Measurements from ENCODE around the gene DHRS1.

DHRS1 gene

DNA sequence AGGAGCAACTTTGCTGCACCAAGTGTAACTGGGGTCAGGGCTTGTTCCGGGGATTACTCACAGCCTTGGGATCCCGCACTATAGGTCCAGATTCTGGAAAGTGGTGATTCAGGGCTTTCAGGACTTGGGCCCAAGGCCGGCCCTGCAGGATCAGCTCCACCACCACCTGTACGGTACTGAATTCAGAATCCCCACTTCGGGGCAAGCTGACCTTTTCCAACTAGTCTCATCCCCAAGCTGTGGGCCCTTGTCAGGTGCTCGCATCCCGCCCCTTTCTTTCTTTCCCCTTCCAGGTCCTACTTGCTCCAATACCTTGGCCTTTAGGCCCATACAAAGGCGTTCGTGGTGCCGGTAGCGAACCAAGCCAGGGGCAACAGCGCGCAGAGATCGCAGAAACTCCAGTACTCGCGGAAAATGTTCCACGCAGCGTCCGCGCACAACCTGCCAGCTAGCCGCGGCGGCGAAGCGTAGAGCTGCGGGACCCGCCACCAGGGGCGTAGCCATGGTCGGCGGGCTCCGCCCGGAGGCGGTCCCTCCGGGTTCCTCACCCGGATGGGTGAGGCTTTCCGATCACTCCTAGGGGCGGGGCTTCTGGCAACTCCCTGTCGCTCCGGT lies 57.6 kb downstream of the DHRS1 start:
- DNase-seq, result peak; percentile 95

Data from NCI-H82 (cell line).